NCI-H1930 (cell line): Measurements from ENCODE around the gene CCDC102B.
"Not testable (repeated sequence)": the region's sequence is repeated elsewhere in the genome, so short reads cannot be mapped to it uniquely, and the experiment has no call there.

Experiments used
- DNase-seq, 2 experiments: peaks; one replicate each; lab custom pipeline; 2025; lab: John Stamatoyannopoulos, UW

Gene CCDC102B

GRCh38 chr18:68830256-68831045 lies 32.6 kb downstream of the CCDC102B start:
- no peak for DNase-seq

GRCh38 chr18:68833756-68834155 lies 35.9 kb downstream of the CCDC102B start:
- DNase-seq = no peak

DNA sequence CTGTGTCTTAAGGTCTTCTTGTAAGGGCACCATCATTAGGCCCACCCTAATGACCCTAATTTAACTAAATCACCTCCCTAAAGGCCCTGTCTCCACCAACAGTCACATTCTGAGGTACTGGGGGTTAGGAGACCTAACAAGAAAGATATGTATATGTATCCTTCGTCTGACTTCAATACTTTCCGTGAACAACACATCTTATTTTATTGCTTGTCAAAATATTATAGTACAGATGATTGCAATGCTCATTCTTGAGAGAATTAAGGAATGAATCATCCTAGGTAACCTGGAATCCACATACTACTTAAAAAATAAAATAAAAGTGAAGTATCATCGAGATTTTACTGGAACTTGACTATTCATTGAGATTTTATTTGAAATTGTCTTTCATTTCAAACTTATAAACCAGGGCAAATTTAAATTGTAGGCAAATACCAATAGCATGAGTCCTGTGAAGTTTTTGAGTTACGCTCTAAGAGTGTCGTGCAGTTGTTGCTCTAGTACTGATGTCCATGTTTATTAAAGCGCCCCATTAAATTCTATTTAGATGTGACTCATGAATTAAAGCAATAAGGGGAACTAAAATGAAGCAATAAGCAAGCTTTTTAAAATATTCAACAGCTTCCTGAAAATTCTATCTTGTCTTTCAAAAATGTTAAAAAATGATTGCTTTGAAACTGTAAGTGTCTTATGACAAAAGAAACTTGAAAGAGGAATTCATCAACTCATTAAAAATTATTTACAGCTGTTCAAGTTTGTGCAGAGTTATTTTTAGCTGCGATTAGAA lies 40.0 kb downstream of the CCDC102B start:
- no peak for DNase-seq

DNA sequence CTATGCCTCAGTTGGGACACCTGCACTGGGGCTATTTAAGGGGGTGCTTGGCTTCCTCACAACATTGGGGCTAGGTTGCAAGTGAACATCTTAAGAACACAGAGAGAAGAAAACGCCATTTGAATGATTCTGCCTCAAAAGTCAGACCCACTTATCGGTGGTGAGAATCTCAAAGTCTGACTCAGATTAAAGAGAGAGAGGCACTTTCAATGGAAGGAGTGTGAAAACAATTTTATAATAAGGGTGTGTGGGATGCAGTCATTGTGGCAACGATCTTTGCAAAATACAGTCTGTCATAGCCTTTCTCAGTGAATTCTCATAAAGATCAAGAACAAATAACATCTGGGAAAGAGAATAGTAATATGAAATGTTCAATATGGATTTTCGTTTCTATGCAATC lies 41.8 kb downstream of the CCDC102B start:
- no peak for DNase-seq

- DNase-seq = no peak
These were observed 42.8 kb downstream of the CCDC102B start for GRCh38 chr18:68840554-68841263.

DNA sequence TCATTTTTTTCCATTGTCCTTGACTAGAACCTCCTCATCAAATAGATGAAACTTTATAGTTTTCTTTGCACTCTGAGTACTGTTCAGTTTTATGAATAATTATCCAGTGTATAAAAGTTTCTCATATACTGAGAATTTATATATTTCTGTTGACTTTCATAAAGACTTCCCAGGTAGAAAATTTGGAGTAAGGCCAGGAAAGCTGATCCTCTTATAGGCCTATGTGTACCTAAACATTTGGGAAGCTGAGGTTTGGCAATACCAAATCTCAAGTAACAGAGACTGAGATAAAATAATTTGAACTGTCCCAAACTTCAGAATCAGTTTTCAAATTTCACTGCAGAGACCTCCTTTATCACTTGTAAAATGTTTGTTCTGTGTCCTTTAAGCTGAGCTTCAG lies 43.4 kb downstream of the CCDC102B start:
- DNase-seq = no peak

- no peak for DNase-seq
These were observed 45.1 kb downstream of the CCDC102B start for GRCh38 chr18:68842951-68843350.

DNA sequence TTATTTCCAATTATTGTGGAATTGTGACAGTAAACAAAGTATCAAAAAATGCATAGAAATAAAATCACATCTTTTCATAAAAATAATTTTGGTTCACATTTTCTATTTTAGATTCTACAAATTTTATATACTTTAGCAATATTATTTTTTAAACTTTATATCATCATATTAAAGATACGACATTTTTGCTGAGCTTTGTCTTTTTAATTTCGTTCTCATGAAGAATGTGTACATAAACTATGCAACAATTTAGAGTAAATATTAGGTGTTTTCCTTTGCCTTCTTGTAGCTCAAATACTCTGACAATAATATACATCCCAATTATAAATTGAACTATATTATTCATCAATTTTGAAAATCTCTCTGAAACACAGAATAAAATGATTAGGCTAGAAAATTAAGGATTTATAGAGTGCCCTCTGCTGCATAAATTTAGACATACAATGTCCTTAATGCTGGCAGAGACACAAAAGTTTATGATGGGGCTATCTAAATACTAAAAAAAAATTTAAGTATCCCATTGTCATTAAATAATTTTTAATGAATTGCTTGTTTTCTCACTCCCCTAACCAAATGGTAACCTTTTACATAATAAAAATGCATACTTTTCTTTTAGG lies 45.7 kb downstream of the CCDC102B start:
- DNase-seq = no peak

DNA sequence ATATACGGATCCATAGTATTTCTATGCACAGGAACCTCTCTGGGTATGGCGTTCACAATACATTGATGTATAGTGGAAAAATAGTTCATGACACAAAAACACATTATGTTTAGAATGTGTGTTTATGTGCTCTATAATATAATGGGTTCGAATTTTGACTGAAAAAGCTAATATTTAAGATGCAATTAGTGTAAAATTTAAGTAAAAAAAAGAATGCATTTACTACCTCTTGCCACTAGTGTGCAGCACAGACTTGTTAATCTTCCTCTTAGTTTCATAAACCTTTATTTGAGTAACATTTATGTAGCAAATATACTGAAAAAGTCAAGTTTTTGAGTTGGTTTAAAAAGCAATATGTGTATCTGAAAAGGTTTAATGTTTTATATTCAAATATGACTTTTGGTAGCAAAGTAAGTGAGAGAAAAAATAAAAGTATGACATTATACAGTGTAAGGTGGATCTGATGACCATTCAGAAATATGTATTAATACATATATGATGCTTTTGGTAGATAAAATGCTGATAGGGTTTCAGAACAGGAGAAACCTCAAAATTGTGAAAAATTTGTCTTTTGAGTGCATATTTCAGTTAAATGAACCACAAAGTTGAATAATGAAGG lies 49.4 kb downstream of the CCDC102B start:
- DNase-seq = peak in 1 of 2 experiments; percentile 13

GRCh38 chr18:68848242-68848641 lies 50.4 kb downstream of the CCDC102B start:
- DNase-seq = peak; percentile 30 to 40

DNA sequence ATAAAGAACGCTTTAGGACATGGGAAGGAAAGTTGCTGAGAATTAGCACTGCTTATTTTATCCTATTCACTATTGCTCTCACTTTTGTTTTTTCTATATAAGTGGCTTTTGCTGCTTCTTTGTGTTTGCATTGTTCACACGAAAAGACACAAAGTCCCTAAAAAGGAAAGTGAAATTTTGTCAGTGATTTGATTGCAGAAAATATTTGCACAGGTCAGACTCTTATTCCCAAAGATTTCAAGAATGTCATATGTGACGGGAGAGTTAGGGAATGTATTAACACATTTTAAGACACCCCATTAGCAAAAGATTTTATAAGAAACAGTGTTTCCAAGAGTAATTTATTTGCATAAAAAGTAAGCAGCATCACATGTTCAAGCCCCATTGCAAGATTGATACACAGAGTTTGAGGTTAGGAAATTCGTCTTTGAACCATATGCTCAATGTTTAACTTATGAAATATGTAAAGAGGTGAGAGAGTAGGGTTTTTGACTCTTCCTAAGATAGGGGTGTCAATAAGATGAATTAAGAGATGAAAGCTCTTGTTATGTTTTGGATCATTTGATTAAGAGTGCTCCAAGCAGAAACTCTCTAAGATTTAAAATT lies 57.0 kb downstream of the CCDC102B start:
- DNase-seq = no peak

DNA sequence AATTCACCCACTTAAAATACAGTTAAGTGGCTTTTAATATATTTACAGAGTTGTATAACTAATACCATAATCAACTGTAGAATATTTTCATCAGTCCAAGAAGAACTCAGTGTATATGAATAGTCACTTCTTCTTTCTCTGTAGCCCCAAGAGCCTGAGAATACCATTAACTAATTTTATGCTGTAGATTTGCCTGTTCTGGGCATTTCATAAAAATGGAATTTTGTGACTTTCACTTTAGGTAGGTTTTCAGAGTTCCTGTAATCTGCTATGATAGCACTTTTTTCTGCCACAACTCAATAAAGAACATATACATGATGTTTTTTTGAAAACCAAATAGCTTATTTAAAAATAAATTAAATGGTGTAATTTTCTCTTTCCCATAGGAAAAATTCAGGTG lies 57.6 kb downstream of the CCDC102B start:
- DNase-seq = no peak

GRCh38 chr18:68861365-68861764 lies 63.5 kb downstream of the CCDC102B start:
- DNase-seq = no peak

GRCh38 chr18:68865021-68865420 lies 67.1 kb downstream of the CCDC102B start:
- DNase-seq = no peak

DNA sequence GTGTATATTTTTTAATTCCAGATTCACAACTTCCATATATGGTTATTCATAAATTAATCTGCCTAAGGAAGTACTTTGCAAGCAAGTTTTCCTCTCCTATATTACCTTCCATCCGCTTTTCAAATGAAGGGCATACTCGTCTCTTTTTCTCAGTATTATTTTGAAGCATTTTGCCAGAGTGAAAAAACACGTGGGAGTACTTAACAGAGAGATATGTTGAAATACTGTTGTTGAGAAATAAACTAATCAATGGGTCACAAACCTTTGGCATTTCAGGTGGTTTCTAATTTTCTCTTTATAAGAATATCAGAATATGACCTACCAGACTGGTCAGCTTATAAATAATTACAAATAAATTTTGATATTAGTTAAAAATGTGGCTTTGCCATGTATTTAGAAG lies 67.6 kb downstream of the CCDC102B start:
- no peak for DNase-seq

GRCh38 chr18:68873003-68873402 lies 75.1 kb downstream of the CCDC102B start:
- no peak for DNase-seq

DNA sequence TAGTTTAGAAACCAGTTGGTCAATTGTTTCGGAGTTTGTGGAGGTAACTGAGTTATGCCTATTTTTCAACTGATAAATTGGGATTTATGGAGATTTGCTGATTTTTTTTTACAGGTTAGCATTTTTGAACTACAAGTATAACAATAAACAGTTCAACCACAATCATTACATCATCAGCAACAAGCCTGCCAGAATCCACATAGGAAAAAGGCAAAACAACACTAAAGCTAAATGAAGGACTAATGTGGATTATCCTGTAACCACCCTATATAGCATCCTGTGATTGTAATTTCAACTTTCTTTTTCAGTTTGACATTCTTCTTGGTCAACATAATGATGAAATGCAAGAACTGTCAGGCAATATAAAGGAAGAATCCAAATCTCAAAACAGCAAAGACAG lies 76.5 kb downstream of the CCDC102B start:
- DNase-seq = no peak

- DNase-seq = not testable (repeated sequence)
These were observed 82.1 kb downstream of the CCDC102B start for GRCh38 chr18:68879947-68880346.

DNA sequence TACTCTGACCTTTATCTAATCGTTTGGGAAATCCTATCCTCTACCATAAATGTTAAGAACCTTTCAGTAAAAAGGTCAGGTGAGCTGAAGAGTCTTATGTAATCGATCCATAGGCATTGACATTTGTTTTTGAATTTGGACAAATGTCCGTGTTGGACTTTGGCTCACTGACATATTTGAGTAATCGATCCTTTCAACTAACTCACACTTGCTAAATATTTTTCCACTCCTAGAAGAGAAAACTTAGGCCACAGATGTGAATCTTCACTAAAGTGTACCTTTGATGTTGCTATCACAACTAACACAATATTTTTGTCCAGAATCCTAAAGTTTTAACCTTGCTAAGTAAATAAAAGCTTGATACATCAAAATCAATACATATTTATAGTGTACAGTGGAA lies 89.5 kb downstream of the CCDC102B start:
- no peak for DNase-seq

GRCh38 chr18:68893354-68893753 lies 95.5 kb downstream of the CCDC102B start:
- DNase-seq = no peak

- no peak for DNase-seq
These were observed 99.4 kb downstream of the CCDC102B start for GRCh38 chr18:68897286-68897685.
